ENCODE measurements around the gene HK3.

HK3 gene

DNA sequence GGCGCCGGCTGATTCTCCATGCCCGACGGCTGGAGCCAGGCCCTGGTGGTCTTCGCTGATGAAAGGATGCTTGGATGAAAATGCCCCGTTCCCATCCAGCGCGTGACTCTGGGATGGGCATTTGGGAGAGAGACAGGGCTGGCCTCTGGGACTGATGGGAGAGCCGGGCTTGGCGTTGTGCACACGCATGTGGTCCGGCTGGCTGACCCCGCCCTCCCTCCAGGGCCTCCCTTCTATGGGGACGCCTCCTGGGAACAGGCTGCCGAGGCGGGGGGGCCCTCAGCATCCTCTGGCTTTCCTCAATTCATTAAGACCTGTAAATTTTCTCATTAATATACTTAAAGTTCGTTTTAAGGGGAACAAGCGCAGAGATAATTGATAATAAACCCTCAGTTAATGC, 52.0 kb downstream of the HK3 start:
- DNase-seq: no peak

DNA sequence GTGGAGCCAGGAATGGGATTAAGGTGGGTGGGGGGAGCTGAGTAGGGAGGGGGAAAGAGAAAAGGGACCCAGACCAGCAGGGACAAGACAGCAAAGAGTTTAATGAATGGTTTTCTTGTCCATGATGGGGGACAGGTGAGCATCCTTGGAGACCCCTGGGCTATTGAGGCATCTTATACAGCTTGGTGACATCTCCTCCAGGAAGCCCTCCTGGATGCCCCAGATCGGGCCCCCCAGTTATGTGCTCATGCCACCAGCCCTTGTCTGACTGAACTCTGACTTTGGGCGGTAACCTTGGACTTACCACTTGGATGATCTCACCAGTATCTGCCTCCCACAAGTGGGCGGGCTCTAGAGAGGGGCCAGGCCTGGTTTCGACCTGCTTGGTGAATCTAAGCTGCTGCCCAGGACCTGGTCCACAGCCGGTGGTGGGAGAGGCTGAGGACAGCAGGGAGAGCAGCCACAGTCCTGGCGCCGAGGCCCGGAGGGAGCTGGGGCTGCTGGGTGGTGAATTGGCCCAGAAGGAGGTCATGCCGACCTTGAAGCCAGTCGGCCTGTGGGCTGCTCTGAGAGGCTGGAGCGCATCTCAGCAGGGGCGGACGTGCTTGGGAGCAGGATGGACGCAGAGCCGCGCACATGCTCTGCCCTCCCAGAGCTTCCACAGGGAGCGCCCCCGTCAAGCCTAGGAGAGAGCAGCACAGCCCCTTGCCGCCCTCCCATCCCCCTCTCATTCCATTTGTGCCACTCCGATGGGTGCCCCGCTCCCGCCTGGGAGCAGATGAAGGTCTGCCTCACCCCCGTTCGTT, 52.6 kb downstream of the HK3 start:
- DNase-seq: no peak

DNA sequence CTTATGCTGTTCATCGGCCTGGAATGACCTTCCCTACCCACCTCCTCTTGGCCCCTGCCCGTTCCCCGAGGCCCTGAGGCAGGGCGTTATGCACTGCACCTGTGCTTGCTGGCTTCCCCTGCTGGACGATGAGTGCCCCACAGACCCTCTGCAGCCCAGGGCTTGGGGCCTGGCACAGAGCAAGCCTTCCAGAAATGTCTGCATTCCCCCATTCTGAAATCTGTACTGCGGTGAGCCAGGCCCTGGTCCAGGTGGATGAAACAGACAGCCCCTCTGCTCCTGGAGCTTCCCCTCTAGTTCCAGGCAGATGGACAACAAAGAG, 53.8 kb downstream of the HK3 start:
- no peak for DNase-seq

DNA sequence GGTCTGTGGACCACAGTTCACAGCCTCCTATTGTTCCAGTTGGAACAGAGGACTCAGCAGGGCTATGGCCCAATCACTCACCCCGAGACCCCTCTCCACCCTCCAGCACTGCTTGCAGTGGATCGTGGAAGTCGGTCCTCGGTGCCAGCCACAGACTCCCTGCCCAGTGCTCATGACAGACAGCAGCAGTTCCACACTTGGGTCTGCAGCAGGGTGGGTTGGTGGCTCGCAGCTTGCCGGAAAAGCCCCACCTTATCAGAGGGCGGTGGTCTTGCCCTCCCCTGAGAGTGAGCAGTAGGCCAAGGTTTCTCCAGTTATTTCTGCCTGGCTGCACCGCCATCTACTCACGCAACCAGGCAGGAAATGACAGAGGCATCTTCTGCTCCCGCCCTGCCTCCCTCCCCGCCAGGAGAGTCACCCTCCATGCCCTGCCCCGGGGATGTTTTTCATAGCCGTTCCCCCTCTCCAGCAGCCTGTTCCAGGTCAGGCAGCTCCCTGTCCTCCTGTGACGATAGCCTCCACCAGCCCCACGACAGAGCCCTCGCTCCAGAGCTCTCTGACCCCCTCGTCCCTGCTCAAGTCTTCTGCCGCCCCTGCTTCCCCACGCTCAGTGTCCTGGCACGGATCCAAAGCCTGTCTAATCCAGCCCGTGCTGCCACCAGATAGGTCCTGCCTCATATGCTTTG, 54.3 kb downstream of the HK3 start:
- peak in 2 of 3 experiments; percentile 69 to 70 for DNase-seq

DNA sequence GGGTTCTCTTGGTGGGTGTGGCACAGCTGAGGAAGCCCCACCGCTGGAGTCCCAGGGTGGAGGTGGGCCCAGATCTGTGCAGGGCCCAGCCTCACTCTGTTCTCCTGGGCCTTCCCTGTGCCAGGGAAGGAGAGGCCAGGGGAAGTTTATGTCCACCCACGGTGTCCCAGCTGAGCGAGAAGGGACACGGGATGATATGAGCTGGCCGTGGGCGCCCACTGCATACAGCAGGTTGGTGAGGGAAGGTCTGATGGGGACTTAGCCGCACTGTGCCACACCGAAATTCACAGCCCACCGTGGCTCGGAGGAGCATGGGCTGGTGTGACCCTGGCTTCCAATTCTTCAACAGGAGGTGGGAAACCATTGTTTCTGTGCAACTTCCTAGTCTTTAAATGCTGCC, 54.9 kb downstream of the HK3 start:
- no peak for DNase-seq

DNA sequence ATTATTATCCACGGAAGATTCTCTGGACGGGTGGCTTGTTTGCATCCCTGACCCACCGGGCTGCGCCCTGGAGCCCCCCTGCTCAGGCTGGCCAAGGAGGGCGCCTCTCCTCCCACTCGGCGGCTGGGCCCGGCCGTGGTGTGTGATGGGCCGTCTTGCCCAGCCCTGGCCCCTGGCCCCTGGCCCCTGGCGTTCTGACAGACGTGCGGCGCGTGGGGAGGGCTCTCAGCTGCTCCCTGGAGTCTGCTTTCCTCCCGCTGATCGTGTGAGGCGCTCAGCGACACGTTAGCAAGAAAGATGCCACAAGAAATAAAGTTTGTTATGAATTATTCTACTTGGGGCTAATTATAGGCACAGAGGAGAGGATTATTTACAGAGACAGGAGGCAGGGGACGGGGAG, 55.5 kb downstream of the HK3 start:
- DNase-seq: no peak

DNA sequence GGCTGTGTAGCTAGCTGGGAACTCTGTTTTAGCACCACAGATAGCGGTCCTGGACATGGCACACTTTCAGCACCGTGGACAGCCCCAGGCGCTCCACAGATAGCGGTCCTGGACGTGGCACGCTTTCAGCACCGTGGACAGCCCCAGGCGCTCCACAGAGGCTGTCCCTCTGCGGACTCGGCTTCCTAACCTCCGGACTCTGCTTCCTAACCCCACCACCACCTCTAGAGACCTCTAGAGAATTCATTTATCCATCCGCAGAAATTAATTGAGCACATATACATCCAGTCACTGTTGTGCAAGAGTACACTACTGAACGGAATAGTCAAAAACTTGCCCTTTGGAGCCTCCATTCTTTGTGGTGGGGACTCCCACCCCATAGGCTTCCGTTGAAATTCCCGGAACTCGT, 61.4 kb downstream of the HK3 start:
- DNase-seq: no peak

DNA sequence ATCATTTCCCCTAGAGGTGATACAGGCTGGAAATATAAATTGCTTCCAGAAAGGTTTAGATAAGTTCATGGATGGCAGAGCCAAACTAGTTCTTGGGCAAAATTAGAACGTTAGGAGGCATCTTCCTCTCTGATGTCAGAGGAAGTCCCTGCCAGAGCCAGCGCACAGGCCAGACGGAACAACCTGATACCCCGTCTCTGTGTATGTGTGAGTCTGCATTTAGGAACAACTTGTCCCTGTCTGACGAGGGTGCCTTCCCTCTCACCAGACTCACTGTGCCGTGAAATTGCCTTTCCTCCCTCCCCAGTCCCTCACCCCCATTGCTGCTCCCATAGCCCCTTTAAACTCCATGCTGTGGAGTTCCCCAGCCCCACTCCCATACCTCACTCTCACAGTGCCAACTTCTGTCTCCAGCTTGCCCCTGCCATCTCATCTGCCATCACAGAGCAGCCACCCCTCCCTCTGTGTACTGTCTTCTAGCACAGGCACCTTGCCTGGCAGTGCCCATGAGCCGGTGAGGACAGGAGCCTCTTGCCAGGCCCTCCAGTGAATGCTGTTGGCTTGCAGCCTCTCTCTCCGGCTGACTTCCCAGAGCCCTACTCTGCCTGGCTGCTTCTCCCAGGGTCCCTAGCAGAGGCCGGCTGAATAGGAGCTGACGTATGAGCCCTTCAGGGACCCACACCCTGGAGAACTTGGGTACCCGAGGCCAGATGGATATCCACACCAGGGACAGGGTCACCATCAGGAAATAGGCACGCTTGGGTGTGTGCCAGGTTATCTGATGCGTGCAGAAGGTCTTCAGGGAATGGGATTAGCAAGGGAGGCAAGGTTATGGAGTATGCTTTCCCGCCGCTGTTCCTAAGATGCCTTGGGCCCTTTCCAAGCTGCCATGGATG, 62.1 kb downstream of the HK3 start:
- DNase-seq: no peak

DNA sequence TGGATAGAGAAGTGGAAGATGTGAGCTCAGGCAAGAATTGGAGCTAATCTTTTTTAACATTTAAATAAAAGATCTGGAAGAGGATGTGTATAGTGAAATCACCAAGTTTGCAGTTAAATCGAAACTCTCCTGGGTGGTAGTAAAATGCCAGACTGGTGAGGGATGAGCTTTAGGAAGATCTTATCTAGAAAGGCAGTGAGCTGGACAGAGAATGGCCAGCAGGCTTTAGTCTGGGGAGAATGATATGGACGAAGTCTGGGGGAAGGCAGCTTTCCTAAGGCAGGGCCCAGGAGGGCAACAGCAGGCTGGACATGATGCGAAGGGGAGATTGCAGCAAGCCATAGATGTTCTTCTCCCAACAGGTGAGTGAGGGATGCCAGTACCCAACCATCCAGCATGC, 63.2 kb downstream of the HK3 start:
- no peak for DNase-seq

DNA sequence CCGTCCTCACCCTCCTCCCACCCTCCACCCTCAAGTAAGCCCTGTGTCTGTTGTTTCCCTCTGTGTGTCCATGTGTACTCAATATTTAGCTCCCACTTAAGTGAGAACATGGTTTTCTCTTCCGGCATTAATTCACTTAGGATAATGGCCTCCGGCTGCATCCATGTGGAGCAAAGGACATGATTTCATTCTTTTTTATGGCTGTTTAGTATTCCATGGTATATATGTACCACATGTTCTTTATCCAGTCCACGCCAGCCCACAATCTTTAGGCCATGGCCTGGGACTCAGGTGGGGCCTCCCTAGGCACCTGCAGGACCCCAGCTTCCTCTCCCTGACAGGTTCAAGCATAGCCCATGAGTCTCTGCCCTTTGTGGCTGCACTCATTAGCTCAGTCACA, 65.9 kb downstream of the HK3 start:
- DNase-seq: no peak

DNA sequence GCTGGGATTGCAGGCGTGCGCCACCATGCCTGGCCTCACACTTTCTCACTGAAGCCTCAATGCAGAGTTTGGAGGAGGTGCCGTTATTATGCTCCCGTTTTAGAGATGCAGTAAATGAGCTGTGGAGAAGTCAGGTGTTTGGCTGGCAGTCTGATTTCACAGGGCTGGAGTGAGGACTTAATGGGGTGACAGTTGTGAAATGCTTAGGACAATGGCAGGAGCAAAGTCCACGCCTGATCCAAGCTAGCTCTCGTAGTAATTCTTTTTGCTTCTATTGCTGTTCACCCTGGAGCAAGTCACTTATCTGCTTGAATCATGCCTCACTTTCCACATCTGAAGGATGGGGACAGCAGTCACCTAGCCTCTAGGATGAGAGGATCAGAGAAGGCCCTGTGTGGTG, 67.0 kb downstream of the HK3 start:
- DNase-seq: no peak

DNA sequence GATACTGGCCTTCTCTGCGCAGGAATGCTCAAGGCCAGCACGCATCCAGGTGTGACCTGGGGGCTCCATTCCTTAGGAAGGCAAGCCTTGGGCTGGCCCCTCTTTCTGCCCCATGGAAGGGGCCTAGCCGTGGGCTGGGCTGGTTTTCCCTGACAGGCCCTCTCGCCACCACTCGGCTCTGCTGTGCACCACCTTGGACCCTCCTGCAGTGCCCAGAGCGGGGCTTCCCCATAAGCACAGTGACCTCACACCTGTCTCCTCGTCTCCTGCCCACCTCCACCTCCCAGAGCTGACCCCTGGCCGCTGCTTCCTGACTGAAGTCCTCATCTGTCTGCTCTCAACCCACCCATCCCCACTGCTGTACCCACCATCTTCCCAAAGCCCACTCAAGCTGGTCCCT, 67.7 kb downstream of the HK3 start:
- DNase-seq: no peak

DNA sequence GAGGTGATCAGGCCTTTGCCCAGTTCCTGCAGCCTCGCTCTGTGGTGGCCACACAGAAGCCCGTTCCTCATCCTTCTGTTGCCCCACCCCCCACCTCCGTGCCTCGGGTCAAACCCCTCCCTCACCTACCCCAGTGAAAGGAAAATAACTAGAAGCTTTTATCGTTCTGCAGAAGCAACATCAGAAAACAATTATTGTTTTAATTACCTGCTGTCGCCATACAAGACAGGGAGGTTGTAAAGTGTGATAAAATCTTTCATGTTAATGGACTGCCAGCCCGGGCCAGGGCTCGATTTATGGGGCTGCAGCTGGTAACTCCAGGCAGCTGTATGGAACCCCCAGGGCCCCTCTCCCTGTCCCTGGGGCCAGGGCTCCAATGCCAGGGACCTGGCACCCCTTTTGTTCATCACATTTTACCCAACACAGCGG, 68.1 kb downstream of the HK3 start:
- peak in 2 of 3 experiments; percentile 18 to 39 for DNase-seq

All from NCI-H1417 (cell line).